Measurements from ENCODE around the gene DGUOK. TPM values are rescaled to one million over a fixed set of nuclear protein-coding genes. Genes with fewer than 3 reads are reported as not detected.

Gene DGUOK
- total and polyA plus RNA-seq, 2 of the 4 experiments (the other 2 are of a cell fraction) = 66.3 to 111 TPM

- Histone ChIP-seq H3K18ac (ENCODE audit: low read depth, low read length) (no peak overlapping the region), H4K20me1 (ENCODE audit: insufficient read depth, low read length) (peaks cover 64% of the 10 kb centered on the region), H3K27ac (ENCODE audit: insufficient read depth, low read length) (no peak overlapping the region), H3K4ac (ENCODE audit: low read depth, low read length) (no peak overlapping the region), H3K79me1 (ENCODE audit: low read depth in 1 of 2, low read length in 2 of 2) (peaks cover 39 to 60% of the 10 kb centered on the region in 2 experiments), H3K9me1 (ENCODE audit: insufficient read depth, low read length) (peaks cover 6% of the 10 kb centered on the region; the same call in 1 of the 2 replicates), H2BK20ac (ENCODE audit: low read depth, low read length) (no peak overlapping the region), H3K23ac (ENCODE audit: low read depth, low read length) (no peak overlapping the region), H3K36me3 (ENCODE audit: control insufficient read depth, insufficient read depth, low read length) (peaks cover 28% of the 10 kb centered on the region), H4K91ac (ENCODE audit: insufficient read depth, low read depth, low read length) (no peak overlapping the region), H2BK5ac (ENCODE audit: low read depth, low read length, poor library complexity, severe bottlenecking) (no peak overlapping the region), H2AK5ac (ENCODE audit: low read depth, low read length) (no peak overlapping the region), H3K9ac (ENCODE audit: low read depth, low read length) (no peak overlapping the region), H3K4me1 (ENCODE audit: control insufficient read depth, insufficient read depth, low read length) (no peaks in the 10 kb centered on the region; the same call in 1 of the 2 replicates), H2BK120ac (ENCODE audit: low read depth, low read length) (no peak overlapping the region), H3K14ac (replicated peaks; ENCODE audit: low read depth, low read length) (no peak overlapping the region), H4K8ac (ENCODE audit: low read depth in 2 of 2, low read length in 2 of 2) (no peak overlapping the region), H2AFZ (replicated peaks; ENCODE audit: low read length, poor library complexity) (no peak overlapping the region), H2BK15ac (ENCODE audit: low read depth, low read length) (no peak overlapping the region), H3K4me2 (ENCODE audit: low read depth, low read length) (no peak overlapping the region), H4K5ac (ENCODE audit: low read depth, low read length) (no peak overlapping the region), H3K56ac (ENCODE audit: extremely low read depth, insufficient read depth, low read length) (no peak overlapping the region), H3K4me3 (ENCODE audit: insufficient read depth, low read depth, low read length) (no peak overlapping the region), H3K9me3 (ENCODE audit: control insufficient read depth, insufficient read depth, low read length) (no peaks in the 10 kb centered on the region), H3K27me3 (ENCODE audit: control insufficient read depth, insufficient read depth, low read length) (no peaks in the 10 kb centered on the region), H2AK9ac (replicated peaks; ENCODE audit: low read depth, low read length, poor library complexity) (no peak overlapping the region)
- ChIA-PET POLR2A (ENCODE audit: unreplicated experiment) (no interaction called here), CTCF (interaction anchor here (1.0 kb wide), 1 partner anchor 11 kb away, joined by 4 read pairs; no protein-coding TSS in a partner anchor)
- intact Hi-C loops (cut with micrococcal nuclease) = no loop called here
- DNase-seq (no peak), ATAC-seq (ENCODE audit: low read depth) (no peak)
- in situ Hi-C loops (cut with MboI; ENCODE audit: low sequenced_read_pairs) = no loop called here
- 80% methylated on average over 1 of the region's 4 CpGs; no CpG with 5 or more reads in 1 of the 2 experiments for WGBS, 2 experiments (ENCODE audit: extremely low coverage in 2 of 2, insufficient read length in 1 of 2)
- BruUV-seq (replicated peaks) = no TSS peak
- dilution Hi-C loops (cut with HindIII; ENCODE audit: low sequenced_read_pairs, unreplicated experiment) = no loop called here
- TF ChIP-seq CEBPB (IDR thresholded peaks at IDR 0.05; ENCODE audit: low read depth, low read length) = peak; percentile 38; the same call in 1 of the 2 replicates
- TF ChIP-seq POLR2A (IDR thresholded peaks at IDR 0.05; ENCODE audit: low read depth, low read length) = no peak
- TF ChIP-seq CHD1 (IDR thresholded peaks at IDR 0.05; ENCODE audit: low read depth, low read length) = no peak
- TF ChIP-seq, protein P1, sequence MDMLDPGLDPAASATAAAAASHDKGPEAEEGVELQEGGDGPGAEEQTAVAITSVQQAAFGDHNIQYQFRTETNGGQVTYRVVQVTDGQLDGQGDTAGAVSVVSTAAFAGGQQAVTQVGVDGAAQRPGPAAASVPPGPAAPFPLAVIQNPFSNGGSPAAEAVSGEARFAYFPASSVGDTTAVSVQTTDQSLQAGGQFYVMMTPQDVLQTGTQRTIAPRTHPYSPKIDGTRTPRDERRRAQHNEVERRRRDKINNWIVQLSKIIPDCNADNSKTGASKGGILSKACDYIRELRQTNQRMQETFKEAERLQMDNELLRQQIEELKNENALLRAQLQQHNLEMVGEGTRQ (IDR thresholded peaks at IDR 0.05; ENCODE audit: low read depth, low read length) = no peak
Measured at GRCh38 chr2:73944714-73945113, 18.0 kb downstream of the DGUOK start.

Data from IMR-90 (cell line).